Psoas muscle (tissue), 8 donors: ENCODE measurements around the gene OSBPL1A. TPM values are rescaled to one million over a fixed set of nuclear protein-coding genes. Genes with fewer than 3 reads are reported as not detected.

Experiments used
- ATAC-seq, 4 donors: fragments of 200-7000 bp; cut with Tn5 transposase; one replicate each; pipeline ENCODE4 v1.9.1; 2020; ENCODE audit warnings: moderate library complexity in 3 of 4, mild to moderate bottlenecking in 2 of 4
- DNase-seq, 2 donors: peaks; one replicate each; pipeline ENCODE4 v3.0.0-alpha.2; 2020
- H3K27ac ChIP-seq: fragments of 200-600 bp; one replicate; pipeline ENCODE4 v1.8.0; 2022
- H3K27me3 ChIP-seq, 3 donors: fragments of 200-600 bp in 1 of 3; one replicate each; pipeline versions ENCODE4 v1.6.1 to v1.8.0; 2013 to 2022; ENCODE audit warnings: low read length in 2 of 3, mild to moderate bottlenecking in 2 of 3, moderate library complexity in 1 of 3; ENCODE audit not compliant: insufficient read depth in 3 of 3
- H3K36me3 ChIP-seq, 2 donors: fragments of 200-600 bp in 1 of 2; one replicate each; pipeline versions ENCODE4 v1.6.1 to v1.8.0; 2013 to 2022; ENCODE audit warnings: low read depth in 1 of 2, mild to moderate bottlenecking in 1 of 2, moderate library complexity in 1 of 2; ENCODE audit not compliant: insufficient read depth in 1 of 2
- H3K4me1 ChIP-seq: fragments of 200-600 bp; one replicate; pipeline ENCODE4 v1.8.0; 2022
- H3K4me3 ChIP-seq: fragments of 200-600 bp; one replicate; pipeline ENCODE4 v1.8.0; 2022; ENCODE audit warnings: mild to moderate bottlenecking
- H3K9me3 ChIP-seq: fragments of 200-600 bp; one replicate; pipeline ENCODE4 v1.8.0; 2022
- CTCF ChIP-seq: fragments of 200-600 bp; IDR thresholded peaks from one replicate; pipeline ENCODE4 v1.8.0; 2022; ENCODE audit warnings: antibody characterized with exemption
- WGBS, 3 donors: extraction: QIAGEN DNeasy Blood & Tissue Kit; methylation state at CpG; one replicate each; pipeline versions ENCODE4 v1.1.6 to v1.1.7; 2013; 5-methylcytosine and 5-hydroxymethylcytosine counted together
- intact Hi-C, 2 donors: fragments of 100-400 bp; cut with DNase I; formaldehyde crosslinking; loops; one replicate each; pipeline versions ENCODE4 v1.11.0 to v1.14.2; 2022
- polyA plus RNA-seq, 3 donors: library from polyadenylated mRNA; stranded (reverse); fragments of 200-250 nt; gene quantifications; one replicate each; pipeline ENCODE4 v1.2.3, GENCODE V29; 2013
- total RNA-seq, 4 donors: library from RNA; stranded (reverse); fragmentation: NEBNext Ultra II Directional in 2 of 4; extraction: Animal tissue kit (Norgen Biotek cat#: 25700) in 2 of 4; gene quantifications; one replicate each; pipeline versions ENCODE4 v1.2.1 to v1.2.4, GENCODE V29; 2021 to 2023
- donor health status: healthy with polysubstance abuse.
- donor health status: DM: no; HTN: no; CAD: no; lungs with moderate emphysema.
- donor health status: Bipolar disorder and iron deficiency.
- donor health status: healthy.
- donor health status: DM: yes; HTN: yes; CAD: no.
- donor health status: DM: no; HTN: no; CAD: no.
- donor health status: DM: no; HTN: no; CAD: no.
- donor health status: DM: yes; HTN: yes; CAD: no.

Gene OSBPL1A
- total and polyA plus RNA-seq, 7 donors = 13.7 to 87.8 (median 65.8) TPM

GRCh38 chr18:24266131-24266530, 131.5 kb downstream of the OSBPL1A start:
- intact Hi-C loops = loop anchor here (5.0 kb wide), 2 partner anchors 39 to 44 kb away; no protein-coding TSS in a partner anchor
- ATAC-seq (no peak), DNase-seq (no peak)
- Histone ChIP-seq H3K4me1 (peaks cover 46% of the 10 kb centered on the region), H3K9me3 (peaks cover 6% of the 10 kb centered on the region), H3K27me3 (no peaks in the 10 kb centered on the region), H3K27ac (peak overlapping the region; percentile 46), H3K36me3 (no peaks in the 10 kb centered on the region), H3K4me3 (no peak overlapping the region)
- WGBS, 3 donors = 81 to 94% (median 84%) methylated on average over 1 of the region's 1 CpG
- no peak for TF ChIP-seq CTCF

- intact Hi-C loops = loop anchor here (5.0 kb wide), 2 partner anchors 38 to 43 kb away; no protein-coding TSS in a partner anchor
- H3K9me3 ChIP-seq = peaks cover 6% of the 10 kb centered on the region
- ATAC-seq = no peak
- no peak for DNase-seq
- H3K27me3 ChIP-seq = no peaks in the 10 kb centered on the region
- peaks cover 47% of the 10 kb centered on the region for H3K4me1 ChIP-seq
- H3K27ac ChIP-seq = peak overlapping the region; percentile 46
- TF ChIP-seq CTCF = no peak
- H3K36me3 ChIP-seq = no peaks in the 10 kb centered on the region
- no peak overlapping the region for H3K4me3 ChIP-seq
- 60 to 72% (median 67%) methylated on average over 4 of the region's 4 CpGs for WGBS, 3 donors
Measured at GRCh38 chr18:24265502-24266064, 132.0 kb downstream of the OSBPL1A start.

- H3K9me3 ChIP-seq = peaks cover 6% of the 10 kb centered on the region
- DNase-seq (no peak), ATAC-seq (no peak)
- no peaks in the 10 kb centered on the region for H3K27me3 ChIP-seq
- intact Hi-C loops = no loop called here
- H3K4me1 ChIP-seq = peaks cover 34% of the 10 kb centered on the region
- TF ChIP-seq CTCF = no peak
- no peaks in the 10 kb centered on the region for H3K36me3 ChIP-seq
- H3K4me3 ChIP-seq = peak overlapping the region; percentile 6
- WGBS, 3 donors = 68 to 82% (median 68%) methylated on average over 2 of the region's 2 CpGs
- H3K27ac ChIP-seq = peak overlapping the region; percentile 58
Measured at GRCh38 chr18:24263050-24263449, 134.6 kb downstream of the OSBPL1A start.

- H3K4me1 ChIP-seq = peaks cover 34% of the 10 kb centered on the region
- peaks cover 5% of the 10 kb centered on the region for H3K9me3 ChIP-seq
- H3K36me3 ChIP-seq = no peaks in the 10 kb centered on the region
- WGBS, 3 donors = 40 to 63% (median 40%) methylated on average over 4 of the region's 4 CpGs
- DNase-seq = no peak
- H3K27ac ChIP-seq = peak overlapping the region; percentile 58
- ATAC-seq = peak in 3 of 4 donors; percentile 65 to 85 (median 76)
- no peaks in the 10 kb centered on the region for H3K27me3 ChIP-seq
- H3K4me3 ChIP-seq = peak overlapping the region; percentile 6
- intact Hi-C loops = no loop called here
- no peak for TF ChIP-seq CTCF
Measured at GRCh38 chr18:24262087-24262486, 135.5 kb downstream of the OSBPL1A start.
